ENCODE measurements around the gene SLC13A1.

- TF ChIP-seq CTCF (IDR thresholded peaks at IDR 0.05 in 8 of 11, conservative IDR thresholded peaks at IDR 0.05 in 3 of 11) (no peak), POLR2A (IDR thresholded peaks at IDR 0.05) (no peak)
Observed at GRCh38 chr7:123133924-123134323, 65.8 kb downstream of the SLC13A1 start.

Measured in spleen (tissue), 7 donors.